Hepatic stellate cell (primary cell): ENCODE data around the gene TLR8.

Experiments used
- DNase-seq: peaks from one replicate; pipeline ENCODE4 v3.0.0; 2011; ENCODE audit warnings: low spot score

The TLR8 gene

GRCh38 chrX:12906046-12906761, at the start of gene TLR8:
TLR8 (plus strand) TSS chrX:12906620; CDS start chrX:12906707, 87 bp downstream.
- DNase-seq: no peak

- peak; percentile 3 for DNase-seq
These were observed 41.1 kb upstream of the TLR8 start for GRCh38 chrX:12865359-12865758.

GRCh38 chrX:12866451-12867377, 39.7 kb upstream of the TLR8 start, which contains the start of gene TLR7:
TLR7 (plus strand) TSS chrX:12867072; CDS start chrX:12867579, 507 bp downstream.
- no peak for DNase-seq

- no peak for DNase-seq
These were observed 38.7 kb upstream of the TLR8 start for GRCh38 chrX:12867685-12868084.

GRCh38 chrX:12868747-12869146, 37.7 kb upstream of the TLR8 start:
- DNase-seq: no peak

- DNase-seq: no peak
These were observed 35.2 kb upstream of the TLR8 start for GRCh38 chrX:12871257-12871656.

- DNase-seq: no peak
These were observed 33.7 kb upstream of the TLR8 start for GRCh38 chrX:12872741-12873140.

GRCh38 chrX:12874581-12874980, 31.8 kb upstream of the TLR8 start:
- DNase-seq: no peak

- no peak for DNase-seq
These were observed 29.0 kb upstream of the TLR8 start for GRCh38 chrX:12877386-12877785.

- DNase-seq: no peak
These were observed 27.9 kb upstream of the TLR8 start for GRCh38 chrX:12878536-12878935.

- no peak for DNase-seq
These were observed 24.5 kb upstream of the TLR8 start for GRCh38 chrX:12881914-12882313.

GRCh38 chrX:12885508-12885907, 20.9 kb upstream of the TLR8 start:
- no peak for DNase-seq

- no peak for DNase-seq
These were observed 19.9 kb upstream of the TLR8 start for GRCh38 chrX:12886545-12886944.

- DNase-seq: no peak
These were observed 19.3 kb upstream of the TLR8 start for GRCh38 chrX:12887141-12887540.

GRCh38 chrX:12887767-12888166, 18.7 kb upstream of the TLR8 start:
- no peak for DNase-seq

GRCh38 chrX:12890467-12890866, 16.0 kb upstream of the TLR8 start:
- no peak for DNase-seq

- DNase-seq: no peak
These were observed 15.2 kb upstream of the TLR8 start for GRCh38 chrX:12891171-12891570.

GRCh38 chrX:12891915-12892506, 14.4 kb upstream of the TLR8 start:
- no peak for DNase-seq

GRCh38 chrX:12892716-12893115, 13.7 kb upstream of the TLR8 start:
- no peak for DNase-seq

GRCh38 chrX:12894074-12895030, 12.1 kb upstream of the TLR8 start:
- DNase-seq: peak; percentile 12

- no peak for DNase-seq
These were observed 10.6 kb upstream of the TLR8 start for GRCh38 chrX:12895866-12896265.

- DNase-seq: no peak
These were observed 9.5 kb upstream of the TLR8 start for GRCh38 chrX:12896935-12897334.
